RCC 7860 (cell line): ENCODE measurements around the gene SYNDIG1.

ENCODE experiments used
- DNase-seq: peaks from one replicate; pipeline ENCODE4 v3.0.0-alpha.2; 2015; ENCODE audit warnings: low spot score
- FAIRE-seq: peaks from 2 replicates; lab custom pipeline; 2012; peaks lifted over from hg19 to GRCh38; lab: Jason Lieb, UNC

SYNDIG1 gene

GRCh38 chr20:24668384-24668702, 198.9 kb downstream of the SYNDIG1 start:
- DNase-seq (no peak), FAIRE-seq (no peak)

GRCh38 chr20:24668791-24669190, 199.4 kb downstream of the SYNDIG1 start:
- FAIRE-seq (no peak), DNase-seq (no peak)

- no peak for DNase-seq
- FAIRE-seq, result no peak
Observed at GRCh38 chr20:24669701-24670100, 200.3 kb downstream of the SYNDIG1 start.

- FAIRE-seq (no peak), DNase-seq (no peak)
Observed at GRCh38 chr20:24670341-24670872, 201.0 kb downstream of the SYNDIG1 start.

- no peak for DNase-seq
- FAIRE-seq, result no peak
Observed at GRCh38 chr20:24670981-24671380, 201.6 kb downstream of the SYNDIG1 start.

GRCh38 chr20:24672181-24672880, 202.9 kb downstream of the SYNDIG1 start:
- FAIRE-seq (no peak), DNase-seq (peak; percentile 65)

GRCh38 chr20:24672886-24673677, 203.7 kb downstream of the SYNDIG1 start:
- peak; percentile 96 for FAIRE-seq

GRCh38 chr20:24673678-24674570, 204.5 kb downstream of the SYNDIG1 start:
- peak; percentile 51 for DNase-seq
- peak; percentile 69 for FAIRE-seq

More at GRCh38 chr20:24672886-24673677, 203.7 kb downstream of the SYNDIG1 start:
- DNase-seq, result peak; percentile 94

GRCh38 chr20:24674921-24675605, 205.6 kb downstream of the SYNDIG1 start:
- no peak for FAIRE-seq

GRCh38 chr20:24675651-24676352, 206.4 kb downstream of the SYNDIG1 start:
- DNase-seq, result no peak

More at GRCh38 chr20:24674921-24675605, 205.6 kb downstream of the SYNDIG1 start:
- DNase-seq, result no peak

GRCh38 chr20:24676353-24676977, 207.0 kb downstream of the SYNDIG1 start:
- FAIRE-seq, result no peak

More at GRCh38 chr20:24675651-24676352, 206.4 kb downstream of the SYNDIG1 start:
- FAIRE-seq, result no peak

GRCh38 chr20:24676978-24677370, 207.5 kb downstream of the SYNDIG1 start:
- FAIRE-seq (no peak), DNase-seq (no peak)

More at GRCh38 chr20:24676353-24676977, 207.0 kb downstream of the SYNDIG1 start:
- DNase-seq, result no peak

GRCh38 chr20:24677626-24678315, 208.3 kb downstream of the SYNDIG1 start:
- no peak for FAIRE-seq
- no peak for DNase-seq

- FAIRE-seq, result no peak
- no peak for DNase-seq
Observed at GRCh38 chr20:24678351-24679106, 209.1 kb downstream of the SYNDIG1 start.

- FAIRE-seq (no peak), DNase-seq (no peak)
Observed at GRCh38 chr20:24679448-24680047, 210.1 kb downstream of the SYNDIG1 start.

GRCh38 chr20:24681634-24682495, 212.4 kb downstream of the SYNDIG1 start:
- no peak for DNase-seq
- FAIRE-seq, result no peak
